Thyroid gland (tissue), 4 donors: Measurements from ENCODE around the gene TP53BP2.

Experiments used
- POLR2A ChIP-seq, 2 donors: fragments of 450-650 bp; IDR thresholded peaks; one replicate each; pipeline ENCODE4 v1.6.1; 2017; ENCODE audit warnings: antibody characterized with exemption in 2 of 2, mild to moderate bottlenecking in 2 of 2, moderate library complexity in 1 of 2
- TF ChIP-seq, protein P1 (sequence below), 6 experiments: fragments of 200-600 bp in 3 of 6; fragments of 450-650 bp in 3 of 6; sonication (generic) in 3 of 6; IDR thresholded peaks; one replicate each; pipeline ENCODE4 v1.5.1; 2016 to 2019; ENCODE audit warnings: antibody characterized with exemption in 6 of 6, mild to moderate bottlenecking in 2 of 6, inconsistent platforms in 1 of 6, moderate library complexity in 1 of 6

DNA sequence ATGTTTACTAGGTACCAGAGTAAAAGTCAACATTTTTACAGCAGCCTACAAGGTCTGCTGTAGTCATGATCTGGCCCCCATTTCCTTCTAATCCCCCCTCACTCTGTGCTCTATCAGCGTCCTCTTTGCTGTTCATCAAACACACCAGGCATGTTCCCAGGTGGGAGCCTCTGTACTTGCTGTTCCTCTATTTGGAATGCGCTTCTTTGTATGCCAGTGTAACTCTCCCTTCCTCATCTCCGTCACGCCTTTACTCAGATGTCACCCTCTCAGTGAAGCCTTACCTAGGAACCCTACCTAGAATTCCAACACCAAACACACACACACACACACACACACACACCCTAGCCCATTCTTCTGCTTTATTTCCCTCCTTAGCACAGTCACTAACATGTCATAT is 21.0 kb downstream of the TP53BP2 start:
- TF ChIP-seq, protein P1, sequence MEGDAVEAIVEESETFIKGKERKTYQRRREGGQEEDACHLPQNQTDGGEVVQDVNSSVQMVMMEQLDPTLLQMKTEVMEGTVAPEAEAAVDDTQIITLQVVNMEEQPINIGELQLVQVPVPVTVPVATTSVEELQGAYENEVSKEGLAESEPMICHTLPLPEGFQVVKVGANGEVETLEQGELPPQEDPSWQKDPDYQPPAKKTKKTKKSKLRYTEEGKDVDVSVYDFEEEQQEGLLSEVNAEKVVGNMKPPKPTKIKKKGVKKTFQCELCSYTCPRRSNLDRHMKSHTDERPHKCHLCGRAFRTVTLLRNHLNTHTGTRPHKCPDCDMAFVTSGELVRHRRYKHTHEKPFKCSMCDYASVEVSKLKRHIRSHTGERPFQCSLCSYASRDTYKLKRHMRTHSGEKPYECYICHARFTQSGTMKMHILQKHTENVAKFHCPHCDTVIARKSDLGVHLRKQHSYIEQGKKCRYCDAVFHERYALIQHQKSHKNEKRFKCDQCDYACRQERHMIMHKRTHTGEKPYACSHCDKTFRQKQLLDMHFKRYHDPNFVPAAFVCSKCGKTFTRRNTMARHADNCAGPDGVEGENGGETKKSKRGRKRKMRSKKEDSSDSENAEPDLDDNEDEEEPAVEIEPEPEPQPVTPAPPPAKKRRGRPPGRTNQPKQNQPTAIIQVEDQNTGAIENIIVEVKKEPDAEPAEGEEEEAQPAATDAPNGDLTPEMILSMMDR (IDR thresholded peaks at IDR 0.05) = no peak
- no peak for TF ChIP-seq POLR2A (IDR thresholded peaks at IDR 0.05)
